Spleen (tissue), 11 donors: ENCODE data around the gene BMPER. TPM values are rescaled to one million over a fixed set of nuclear protein-coding genes. Genes with fewer than 3 reads are reported as not detected.

Source experiments
- DNase-seq: peaks from one replicate; pipeline ENCODE4 v3.0.0-alpha.2; 2020
- H3K27ac ChIP-seq, 8 donors: fragments of 200-600 bp; sonication (generic) in 7 of 8; 1 replicate in 4 of 8; 2 replicates in 4 of 8; pipeline versions ENCODE4 v1.5.0 to v1.8.0; 2016 to 2021; ENCODE audit warnings: inconsistent platforms in 4 of 8, mild to moderate bottlenecking in 4 of 8, moderate library complexity in 1 of 8
- H3K27me3 ChIP-seq, 7 donors: fragments of 200-600 bp; sonication (generic) in 6 of 7; replicated peaks in 1 of 7; 1 replicate in 4 of 7; 2 replicates in 3 of 7; pipeline versions ENCODE4 v1.5.0 to v1.8.0; 2016 to 2021; ENCODE audit warnings: inconsistent platforms in 3 of 7, mild to moderate bottlenecking in 1 of 7
- H3K36me3 ChIP-seq, 6 donors: fragments of 200-600 bp; sonication (generic) in 5 of 6; 1 replicate in 4 of 6; 2 replicates in 2 of 6; pipeline versions ENCODE4 v1.5.0 to v1.8.0; 2016 to 2021; ENCODE audit warnings: inconsistent platforms in 2 of 6
- H3K4me1 ChIP-seq, 6 donors: fragments of 200-600 bp; sonication (generic) in 5 of 6; 1 replicate in 3 of 6; 2 replicates in 3 of 6; pipeline versions ENCODE4 v1.5.0 to v1.8.0; 2016 to 2021; ENCODE audit warnings: inconsistent platforms in 3 of 6
- H3K4me3 ChIP-seq, 8 donors: fragments of 200-600 bp; sonication (generic) in 7 of 8; 1 replicate in 4 of 8; 2 replicates in 4 of 8; pipeline versions ENCODE4 v1.5.0 to v1.8.0; 2016 to 2021; ENCODE audit warnings: inconsistent platforms in 4 of 8, mild to moderate bottlenecking in 4 of 8, moderate library complexity in 2 of 8
- H3K9me3 ChIP-seq, 8 donors: fragments of 200-600 bp; sonication (generic) in 7 of 8; 1 replicate in 4 of 8; 2 replicates in 4 of 8; pipeline versions ENCODE4 v1.5.0 to v1.8.0; 2016 to 2021; ENCODE audit warnings: inconsistent platforms in 4 of 8
- POLR2A ChIP-seq, 3 donors: fragments of 450-650 bp; IDR thresholded peaks; one replicate each; pipeline ENCODE4 v1.5.1; 2017; ENCODE audit warnings: antibody characterized with exemption in 3 of 3, mild to moderate bottlenecking in 1 of 3
- POLR2AphosphoS5 ChIP-seq, 3 donors: sonication (generic); formaldehyde crosslinking; IDR thresholded peaks; one replicate each; pipeline ENCODE4 v1.5.1; 2017; ENCODE audit warnings: antibody characterized with exemption in 3 of 3
- WGBS, 5 donors: extraction: QIAGEN DNeasy Blood & Tissue Kit in 3 of 5; methylation state at CpG; one replicate each; pipeline versions ENCODE4 v1.1.5 to v1.1.7; 2013 to 2018; 5-methylcytosine and 5-hydroxymethylcytosine counted together
- intact Hi-C: fragments of 100-400 bp; cut with DNase I; formaldehyde crosslinking; loops from one replicate; pipeline ENCODE4 v1.15.0; 2023; ENCODE audit warnings: low total_unique reads
- polyA plus RNA-seq, 3 donors: library from polyadenylated mRNA; stranded (reverse); fragments of 200-250 nt; gene quantifications; one replicate each; pipeline ENCODE4 v1.2.1, GENCODE V29; 2013
- total RNA-seq, 7 donors: library from RNA; depleted of rRNA in 3 of 7; stranded (reverse); fragments of >200 nt in 3 of 7; fragmentation: NEBNext Ultra II Directional in 4 of 7; extraction: Animal tissue kit (Norgen Biotek cat#: 25700) in 4 of 7; gene quantifications; one replicate each; pipeline versions ENCODE4 v1.1.0 to v1.2.1, GENCODE V29; 2016 to 2021
- TF ChIP-seq, protein P1 (sequence below), 11 experiments: fragments of 200-600 bp in 7 of 11; fragments of 450-650 bp in 4 of 11; sonication (generic) in 4 of 11; IDR thresholded peaks in 8 of 11; conservative IDR thresholded peaks in 3 of 11; 1 replicate in 7 of 11; 2 replicates in 4 of 11; pipeline versions ENCODE4 v1.4.0 to v1.8.0; 2016 to 2021; ENCODE audit warnings: antibody characterized with exemption in 11 of 11, inconsistent platforms in 4 of 11, mild to moderate bottlenecking in 1 of 11
- donor health status: healthy with polysubstance abuse.
- donor health status: DM: no; HTN: no; CAD: no; lungs with moderate emphysema.
- donor health status: DM: no; HTN: no; CAD: no.
- donor health status: Bipolar disorder and iron deficiency.
- donor health status: healthy.
- donor health status: DM: no; HTN: no; CAD: no.
- donor health status: DM: yes; HTN: yes; CAD: no.

BMPER gene
- total and polyA plus RNA-seq, 10 donors, result 0.14 to 4.4 (median 2.1) TPM

DNA sequence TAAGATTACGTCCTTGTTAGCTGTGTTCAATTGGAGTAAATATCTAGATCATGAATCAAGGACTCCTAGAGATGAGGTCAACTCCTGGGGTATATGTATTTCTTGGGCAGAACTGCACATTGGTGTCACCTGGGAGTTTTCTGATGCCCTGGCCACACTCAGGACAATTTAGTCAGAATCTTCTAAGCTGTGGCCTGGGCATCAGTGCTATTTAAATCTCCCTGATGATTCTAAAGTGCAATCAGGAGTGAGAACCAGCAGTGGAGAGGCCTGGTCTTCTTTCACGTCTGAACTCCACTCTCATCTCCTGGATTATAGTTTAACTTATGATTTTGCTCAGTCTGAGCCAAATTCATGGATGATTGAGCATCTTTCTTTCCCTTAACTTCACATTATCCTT lies 218.0 kb downstream of the BMPER start:
- H3K27ac ChIP-seq, result no peak overlapping the region
- peaks cover 3 to 55% (median 34%) of the 10 kb centered on the region in 8 donors for H3K9me3 ChIP-seq
- DNase-seq, result no peak
- no peaks in the 10 kb centered on the region for H3K4me1 ChIP-seq
- intact Hi-C loops, result no loop called here
- H3K4me3 ChIP-seq, result no peak overlapping the region
- no peaks in the 10 kb centered on the region for H3K36me3 ChIP-seq
- no peak for TF ChIP-seq POLR2AphosphoS5 (IDR thresholded peaks at IDR 0.05)
- TF ChIP-seq, protein P1, sequence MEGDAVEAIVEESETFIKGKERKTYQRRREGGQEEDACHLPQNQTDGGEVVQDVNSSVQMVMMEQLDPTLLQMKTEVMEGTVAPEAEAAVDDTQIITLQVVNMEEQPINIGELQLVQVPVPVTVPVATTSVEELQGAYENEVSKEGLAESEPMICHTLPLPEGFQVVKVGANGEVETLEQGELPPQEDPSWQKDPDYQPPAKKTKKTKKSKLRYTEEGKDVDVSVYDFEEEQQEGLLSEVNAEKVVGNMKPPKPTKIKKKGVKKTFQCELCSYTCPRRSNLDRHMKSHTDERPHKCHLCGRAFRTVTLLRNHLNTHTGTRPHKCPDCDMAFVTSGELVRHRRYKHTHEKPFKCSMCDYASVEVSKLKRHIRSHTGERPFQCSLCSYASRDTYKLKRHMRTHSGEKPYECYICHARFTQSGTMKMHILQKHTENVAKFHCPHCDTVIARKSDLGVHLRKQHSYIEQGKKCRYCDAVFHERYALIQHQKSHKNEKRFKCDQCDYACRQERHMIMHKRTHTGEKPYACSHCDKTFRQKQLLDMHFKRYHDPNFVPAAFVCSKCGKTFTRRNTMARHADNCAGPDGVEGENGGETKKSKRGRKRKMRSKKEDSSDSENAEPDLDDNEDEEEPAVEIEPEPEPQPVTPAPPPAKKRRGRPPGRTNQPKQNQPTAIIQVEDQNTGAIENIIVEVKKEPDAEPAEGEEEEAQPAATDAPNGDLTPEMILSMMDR (IDR thresholded peaks at IDR 0.05 in 8 of 11, conservative IDR thresholded peaks at IDR 0.05 in 3 of 11), result no peak
- no peak for TF ChIP-seq POLR2A (IDR thresholded peaks at IDR 0.05)
- 70 to 85% (median 74%) methylated on average over 2 of the region's 2 CpGs for WGBS, 5 donors
- no peaks in the 10 kb centered on the region for H3K27me3 ChIP-seq

DNA sequence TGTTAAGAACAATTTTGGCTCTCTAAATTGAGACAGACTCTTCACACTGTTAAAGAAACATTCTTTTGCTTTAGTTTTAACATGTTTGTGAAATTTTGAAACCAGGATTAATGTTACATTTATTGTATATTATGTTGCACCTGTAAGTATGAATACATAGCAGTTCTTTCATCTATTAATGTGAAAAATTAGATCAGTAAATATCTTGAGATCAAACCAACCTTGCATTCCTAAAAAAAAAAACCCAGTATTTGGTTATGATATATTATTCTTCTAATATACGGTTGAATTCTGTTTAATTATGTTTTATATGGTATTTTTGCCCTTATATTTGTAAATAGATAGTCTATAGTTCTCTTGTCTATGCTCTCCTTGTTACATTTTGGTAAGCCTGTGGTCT lies 219.4 kb downstream of the BMPER start:
- WGBS, 5 donors, result 0 to 63% (median 0%) methylated on average over 1 of the region's 1 CpG
- Histone ChIP-seq H3K27me3 (no peaks in the 10 kb centered on the region), H3K36me3 (no peaks in the 10 kb centered on the region), H3K4me3 (no peak overlapping the region), H3K27ac (no peak overlapping the region), H3K9me3 (peaks cover 3 to 55% (median 34%) of the 10 kb centered on the region in 8 donors), H3K4me1 (no peaks in the 10 kb centered on the region)
- intact Hi-C loops, result no loop called here
- TF ChIP-seq, protein P1 (IDR thresholded peaks at IDR 0.05 in 8 of 11, conservative IDR thresholded peaks at IDR 0.05 in 3 of 11), result no peak
- TF ChIP-seq POLR2A (IDR thresholded peaks at IDR 0.05) (no peak), POLR2AphosphoS5 (IDR thresholded peaks at IDR 0.05) (no peak)
- DNase-seq, result no peak

DNA sequence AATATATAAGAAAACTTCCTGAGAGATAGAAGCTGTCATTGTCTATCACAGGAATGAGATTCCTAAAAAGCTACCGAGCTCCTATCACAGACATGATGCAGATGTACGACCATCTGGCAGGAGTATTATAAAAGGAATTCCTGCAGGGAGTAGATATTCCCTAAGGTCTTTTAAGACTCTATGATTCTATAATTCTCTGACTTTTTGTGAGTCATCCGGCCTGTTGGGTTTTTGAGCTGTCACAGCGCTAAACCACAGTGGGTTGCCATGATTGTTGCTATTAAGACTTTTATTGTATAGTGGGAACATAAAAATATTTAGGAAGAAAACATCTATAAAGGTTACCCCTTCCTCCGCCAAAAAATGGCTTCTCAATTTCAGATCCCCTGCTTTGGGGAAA lies 223.4 kb downstream of the BMPER start:
- WGBS, 5 donors, result 81 to 88% (median 86%) methylated on average over 5 of the region's 5 CpGs
- intact Hi-C loops, result no loop called here
- TF ChIP-seq, protein P1 (IDR thresholded peaks at IDR 0.05 in 8 of 11, conservative IDR thresholded peaks at IDR 0.05 in 3 of 11), result no peak
- TF ChIP-seq POLR2AphosphoS5 (IDR thresholded peaks at IDR 0.05) (no peak), POLR2A (IDR thresholded peaks at IDR 0.05) (no peak)
- no peak for DNase-seq
- Histone ChIP-seq H3K36me3 (no peaks in the 10 kb centered on the region), H3K4me1 (no peaks in the 10 kb centered on the region), H3K9me3 (peaks cover 3 to 28% (median 25%) of the 10 kb centered on the region in 8 donors), H3K27ac (no peak overlapping the region), H3K27me3 (no peaks in the 10 kb centered on the region), H3K4me3 (no peak overlapping the region)

DNA sequence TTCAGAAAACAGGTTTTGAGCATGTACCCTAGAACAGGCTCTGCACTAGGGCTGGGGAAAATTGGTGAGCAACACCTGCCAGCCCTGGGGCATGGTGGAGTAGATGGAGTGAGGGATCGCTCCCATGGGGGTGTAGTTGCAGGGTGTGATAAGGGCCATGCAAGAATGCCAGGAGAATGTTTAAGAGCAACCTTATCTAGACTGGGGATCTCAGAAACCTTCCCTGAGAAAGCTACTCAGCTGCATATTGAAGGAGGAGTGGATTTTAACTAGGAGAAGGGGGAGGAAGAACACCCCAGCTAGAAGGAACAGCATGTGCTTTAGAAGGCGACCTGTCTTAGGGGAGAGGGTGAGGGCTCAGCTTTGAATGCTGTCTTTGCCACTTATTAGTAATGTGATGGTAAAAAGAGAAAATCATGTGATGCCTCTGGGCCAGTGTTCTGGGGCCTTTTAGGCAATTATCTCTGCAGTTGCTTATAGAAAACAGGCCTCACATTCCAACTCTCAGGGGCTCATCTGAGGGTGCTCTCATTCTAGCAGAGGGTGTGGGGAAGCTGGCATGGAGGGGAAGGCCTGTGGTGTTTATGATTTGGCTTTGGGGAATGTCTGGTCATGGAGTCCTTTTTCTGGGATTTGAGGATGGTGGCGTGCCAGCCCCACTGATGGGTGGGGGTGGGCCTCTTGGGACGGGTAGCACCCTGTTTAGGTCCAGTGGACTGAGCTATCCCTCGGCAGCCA lies 225.4 kb downstream of the BMPER start:
- no peak for DNase-seq
- Histone ChIP-seq H3K4me1 (no peaks in the 10 kb centered on the region), H3K36me3 (no peaks in the 10 kb centered on the region), H3K27me3 (no peaks in the 10 kb centered on the region), H3K27ac (no peak overlapping the region), H3K4me3 (no peak overlapping the region), H3K9me3 (peaks cover 0 to 8% (median 5%) of the 10 kb centered on the region in 8 donors)
- 73 to 89% (median 84%) methylated on average over 5 of the region's 5 CpGs for WGBS, 5 donors
- intact Hi-C loops, result no loop called here
- TF ChIP-seq, protein P1 (IDR thresholded peaks at IDR 0.05 in 8 of 11, conservative IDR thresholded peaks at IDR 0.05 in 3 of 11), result no peak
- TF ChIP-seq POLR2A (IDR thresholded peaks at IDR 0.05) (no peak), POLR2AphosphoS5 (IDR thresholded peaks at IDR 0.05) (no peak)
